Vagina (tissue), 2 donors: ENCODE measurements around the gene BLCAP. TPM values are rescaled to one million over a fixed set of nuclear protein-coding genes. Genes with fewer than 3 reads are reported as not detected.
A peak's percentile ranks its signal among the peaks of the same experiment; 100 is the strongest.
"Not testable (repeated sequence)": the region's sequence is repeated elsewhere in the genome, so short reads cannot be mapped to it uniquely, and the experiment has no call there.

Experiments used
- DNase-seq, 2 donors: peaks; one replicate each; pipeline ENCODE4 v3.0.0-alpha.2; 2017; ENCODE audit errors: extremely low spot score in 2 of 2
- H3K27ac ChIP-seq: fragments of 200-600 bp; sonication (generic); one replicate; pipeline ENCODE4 v1.5.1; 2019
- H3K27me3 ChIP-seq: fragments of 200-600 bp; sonication (generic); one replicate; pipeline ENCODE4 v1.5.1; 2019
- H3K36me3 ChIP-seq, 2 donors: fragments of 200-600 bp; sonication (generic); one replicate each; pipeline ENCODE4 v1.5.1; 2017 to 2019
- H3K4me1 ChIP-seq: fragments of 200-600 bp; sonication (generic); one replicate; pipeline ENCODE4 v1.5.1; 2019
- H3K4me3 ChIP-seq, 2 donors: fragments of 200-600 bp; sonication (generic); 1 replicate in 1 of 2; 2 replicates in 1 of 2; pipeline ENCODE4 v1.5.1; 2016 to 2019
- H3K9me3 ChIP-seq: fragments of 200-600 bp; sonication (generic); one replicate; pipeline ENCODE4 v1.5.1; 2019
- POLR2A ChIP-seq, 2 donors: fragments of 450-650 bp; IDR thresholded peaks; one replicate each; pipeline ENCODE4 v1.6.1; 2017; ENCODE audit warnings: antibody characterized with exemption in 2 of 2, mild to moderate bottlenecking in 2 of 2, moderate library complexity in 2 of 2
- POLR2AphosphoS5 ChIP-seq, 2 donors: sonication (generic); formaldehyde crosslinking; IDR thresholded peaks; one replicate each; pipeline ENCODE4 v1.9.0; 2017; ENCODE audit warnings: antibody characterized with exemption in 2 of 2, mild to moderate bottlenecking in 2 of 2, low read depth in 1 of 2; ENCODE audit not compliant: insufficient read depth in 1 of 2
- intact Hi-C: fragments of 100-400 bp; cut with DNase I; formaldehyde crosslinking; loops from one replicate; pipeline ENCODE4 v1.15.1; 2023
- total RNA-seq: library from RNA; depleted of rRNA; stranded (reverse); fragments of >200 nt; gene quantifications from one replicate; pipeline ENCODE4 v1.2.3, GENCODE V29; 2016
- TF ChIP-seq, protein P1 (sequence below), 3 experiments: fragments of 450-650 bp in 2 of 3; fragments of 200-600 bp in 1 of 3; sonication (generic) in 1 of 3; IDR thresholded peaks; one replicate each; pipeline ENCODE4 v1.5.1; 2017 to 2019; ENCODE audit warnings: antibody characterized with exemption in 3 of 3, mild to moderate bottlenecking in 2 of 3, moderate library complexity in 2 of 3

Gene BLCAP, protein sequence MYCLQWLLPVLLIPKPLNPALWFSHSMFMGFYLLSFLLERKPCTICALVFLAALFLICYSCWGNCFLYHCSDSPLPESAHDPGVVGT
- 81.3 TPM for total RNA-seq

DNA sequence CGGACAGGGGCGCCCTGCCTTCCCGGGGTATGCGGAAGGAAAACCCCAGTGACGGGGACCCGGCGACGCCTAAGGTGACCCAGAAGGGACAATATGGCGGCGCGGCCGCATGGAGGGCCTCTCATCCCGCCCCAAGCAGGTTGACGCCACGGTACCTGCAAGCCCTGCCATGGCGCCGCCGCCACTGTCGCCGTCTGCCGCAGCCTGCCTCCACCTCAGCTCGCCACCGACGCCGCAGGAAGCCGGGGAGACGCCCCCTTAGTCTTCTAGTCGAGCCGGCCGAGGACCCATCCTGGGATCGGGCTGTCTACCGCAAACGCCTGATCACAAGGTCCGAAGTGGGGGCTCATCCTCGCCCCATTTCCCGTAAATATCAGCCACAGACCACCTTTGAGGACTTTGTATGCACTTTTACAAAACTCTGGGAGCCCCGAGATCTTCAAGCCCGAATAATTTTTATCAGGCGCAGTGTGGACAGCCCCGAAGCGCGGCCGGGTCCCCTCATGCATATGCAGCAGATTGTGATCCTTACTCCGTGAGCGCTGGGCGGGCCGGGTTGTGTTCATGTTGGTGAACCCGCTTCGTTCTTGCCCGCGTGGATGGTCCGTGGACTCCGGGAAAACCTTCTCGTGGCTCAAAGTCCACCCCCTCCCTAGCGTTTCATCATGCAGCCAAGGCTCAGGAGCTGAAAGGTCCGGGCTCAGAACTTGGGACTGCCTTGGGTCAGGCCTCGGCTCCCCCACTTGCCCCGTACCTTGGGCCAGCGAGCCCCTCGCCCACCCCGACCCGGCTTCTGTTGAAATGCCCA is at the start of gene BLCAP:
TSS of gene BLCAP (minus strand) at position 239 of the 808 bp plus-strand sequence. CDS start 8,702 bp downstream, outside the sequence.
- intact Hi-C loops: no loop called here
- H3K27me3 ChIP-seq: no peaks in the 10 kb centered on the region
- peak within 1 kb of the TSS; percentile 88 to 96 for H3K4me3 ChIP-seq
- peaks cover 53% of the 10 kb centered on the region for H3K4me1 ChIP-seq
- peak in 1 of 2 donors; percentile 91 for DNase-seq
- H3K27ac ChIP-seq: peak within 1 kb of the TSS; percentile 91
- no peaks in the 10 kb centered on the region for H3K9me3 ChIP-seq
- no peaks in the 10 kb centered on the region for H3K36me3 ChIP-seq
- TF ChIP-seq POLR2AphosphoS5 (IDR thresholded peaks at IDR 0.05; ENCODE audit: insufficient read depth in 1 of 2, low read depth in 1 of 2) (peak; percentile 92), POLR2A (IDR thresholded peaks at IDR 0.05) (peak in 1 of 2 donors; percentile 65)
- TF ChIP-seq, protein P1, sequence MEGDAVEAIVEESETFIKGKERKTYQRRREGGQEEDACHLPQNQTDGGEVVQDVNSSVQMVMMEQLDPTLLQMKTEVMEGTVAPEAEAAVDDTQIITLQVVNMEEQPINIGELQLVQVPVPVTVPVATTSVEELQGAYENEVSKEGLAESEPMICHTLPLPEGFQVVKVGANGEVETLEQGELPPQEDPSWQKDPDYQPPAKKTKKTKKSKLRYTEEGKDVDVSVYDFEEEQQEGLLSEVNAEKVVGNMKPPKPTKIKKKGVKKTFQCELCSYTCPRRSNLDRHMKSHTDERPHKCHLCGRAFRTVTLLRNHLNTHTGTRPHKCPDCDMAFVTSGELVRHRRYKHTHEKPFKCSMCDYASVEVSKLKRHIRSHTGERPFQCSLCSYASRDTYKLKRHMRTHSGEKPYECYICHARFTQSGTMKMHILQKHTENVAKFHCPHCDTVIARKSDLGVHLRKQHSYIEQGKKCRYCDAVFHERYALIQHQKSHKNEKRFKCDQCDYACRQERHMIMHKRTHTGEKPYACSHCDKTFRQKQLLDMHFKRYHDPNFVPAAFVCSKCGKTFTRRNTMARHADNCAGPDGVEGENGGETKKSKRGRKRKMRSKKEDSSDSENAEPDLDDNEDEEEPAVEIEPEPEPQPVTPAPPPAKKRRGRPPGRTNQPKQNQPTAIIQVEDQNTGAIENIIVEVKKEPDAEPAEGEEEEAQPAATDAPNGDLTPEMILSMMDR (IDR thresholded peaks at IDR 0.05): no peak

DNA sequence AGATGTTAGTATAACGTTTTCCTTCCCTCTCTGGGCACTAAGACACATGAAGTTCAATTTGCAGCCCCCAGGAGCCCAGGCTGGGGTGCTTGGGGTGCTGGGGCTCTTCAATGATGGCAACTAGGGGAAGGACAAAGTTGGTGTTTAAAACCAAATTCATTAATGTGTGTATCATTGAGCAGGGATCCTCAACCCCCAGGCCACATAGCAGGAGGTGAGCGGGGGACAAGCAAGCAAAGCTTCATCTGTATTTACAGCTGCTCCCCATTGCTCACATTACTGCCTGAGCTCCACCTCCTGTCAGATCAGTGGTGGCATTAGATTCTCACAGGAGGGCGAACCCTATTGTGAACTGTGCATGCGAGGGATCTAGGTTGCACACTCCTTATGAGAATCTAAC is 49.8 kb upstream of the BLCAP start:
- DNase-seq, H3K9me3 ChIP-seq, H3K27ac ChIP-seq, H3K27me3 ChIP-seq, H3K4me1 ChIP-seq, intact Hi-C loops, H3K4me3 ChIP-seq, H3K36me3 ChIP-seq: not testable (repeated sequence)

DNA sequence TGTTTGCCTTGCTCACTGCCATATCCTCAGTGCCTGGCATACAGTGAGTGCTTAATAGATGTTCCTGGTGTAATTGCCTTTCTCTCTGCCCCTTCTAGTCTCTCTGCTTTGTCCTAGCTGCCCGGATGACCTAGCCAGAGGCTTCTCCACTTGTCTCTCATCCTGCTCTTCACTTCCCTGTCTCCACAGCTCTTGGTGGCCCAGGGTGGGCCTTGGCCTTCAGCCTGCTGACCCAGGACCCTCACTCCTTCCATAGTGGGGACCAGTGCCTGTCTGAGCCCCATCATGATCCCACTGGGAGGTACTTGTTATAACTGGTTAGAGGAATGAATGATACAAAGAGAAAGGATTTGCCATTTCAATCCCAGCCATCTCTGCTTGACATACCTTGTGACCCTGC is 49.2 kb upstream of the BLCAP start:
- no peaks in the 10 kb centered on the region for H3K9me3 ChIP-seq
- no peak overlapping the region for H3K4me3 ChIP-seq
- no peaks in the 10 kb centered on the region for H3K27me3 ChIP-seq
- TF ChIP-seq, protein P1 (IDR thresholded peaks at IDR 0.05): no peak
- no peak for TF ChIP-seq POLR2AphosphoS5 (IDR thresholded peaks at IDR 0.05; ENCODE audit: insufficient read depth in 1 of 2, low read depth in 1 of 2)
- no peak for TF ChIP-seq POLR2A (IDR thresholded peaks at IDR 0.05)
- H3K36me3 ChIP-seq: no peaks in the 10 kb centered on the region
- intact Hi-C loops: no loop called here
- no peaks in the 10 kb centered on the region for H3K4me1 ChIP-seq
- H3K27ac ChIP-seq: no peak overlapping the region
- no peak for DNase-seq

DNA sequence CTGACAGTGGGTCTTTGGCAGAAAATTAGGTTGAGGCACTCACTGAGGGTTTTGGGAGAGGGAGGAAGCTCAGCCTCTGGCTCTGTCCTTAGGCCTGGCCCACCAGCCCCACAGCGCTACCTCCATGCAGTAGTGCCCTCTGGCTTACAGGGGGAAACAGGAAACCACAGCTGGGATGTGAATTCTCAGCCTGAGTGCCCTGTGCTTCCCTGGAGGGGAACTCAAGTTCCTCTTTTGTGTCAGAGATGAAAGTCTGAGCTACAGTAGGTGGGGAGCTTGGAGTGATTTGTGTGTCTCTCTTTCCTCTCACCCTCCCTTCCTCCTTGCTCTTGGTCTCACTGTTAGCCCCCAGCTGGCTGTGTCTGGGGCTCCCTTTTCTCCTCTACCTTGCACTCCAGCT is 48.2 kb upstream of the BLCAP start:
- no peak overlapping the region for H3K4me3 ChIP-seq
- no peaks in the 10 kb centered on the region for H3K27me3 ChIP-seq
- no peak for TF ChIP-seq POLR2AphosphoS5 (IDR thresholded peaks at IDR 0.05; ENCODE audit: insufficient read depth in 1 of 2, low read depth in 1 of 2)
- TF ChIP-seq POLR2A (IDR thresholded peaks at IDR 0.05): no peak
- TF ChIP-seq, protein P1 (IDR thresholded peaks at IDR 0.05): no peak
- intact Hi-C loops: no loop called here
- no peak overlapping the region for H3K27ac ChIP-seq
- DNase-seq: no peak
- H3K36me3 ChIP-seq: no peaks in the 10 kb centered on the region
- H3K9me3 ChIP-seq: no peaks in the 10 kb centered on the region
- H3K4me1 ChIP-seq: no peaks in the 10 kb centered on the region

DNA sequence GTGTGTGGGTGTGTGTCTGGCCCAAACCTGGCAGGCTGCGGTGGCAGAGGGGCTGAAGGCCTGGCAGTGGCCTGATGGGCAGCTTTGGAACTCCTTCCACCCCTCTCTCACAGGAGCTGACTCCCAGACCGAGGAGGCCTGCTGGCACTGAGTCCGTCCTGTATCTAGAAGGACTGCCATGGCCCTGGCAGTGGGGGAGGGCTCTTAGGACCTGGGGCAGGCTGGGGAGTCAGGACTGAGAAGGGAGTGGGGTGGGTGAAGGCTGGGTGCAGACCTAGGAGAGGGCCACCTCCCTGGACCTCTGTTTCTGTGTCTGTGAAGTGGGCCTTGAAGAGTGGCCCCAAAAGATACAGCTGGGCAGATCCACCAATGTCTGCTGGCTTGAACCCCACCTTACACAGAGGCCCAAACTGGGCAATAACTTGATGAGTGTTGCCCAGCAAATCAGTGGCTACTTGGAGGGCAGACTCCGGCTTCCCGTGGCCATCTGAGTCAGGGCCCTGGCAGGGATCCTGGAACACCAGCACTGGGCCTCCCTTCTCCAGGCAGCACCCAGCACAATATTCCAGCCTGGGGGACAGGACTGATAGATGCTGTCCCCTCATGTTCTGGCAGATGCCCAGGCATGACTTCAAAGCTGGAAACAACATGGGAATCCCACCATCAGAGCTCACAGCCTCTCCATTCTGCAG is 46.7 kb upstream of the BLCAP start:
- H3K27ac ChIP-seq: no peak overlapping the region
- no peaks in the 10 kb centered on the region for H3K36me3 ChIP-seq
- DNase-seq: no peak
- H3K9me3 ChIP-seq: no peaks in the 10 kb centered on the region
- no peak overlapping the region for H3K4me3 ChIP-seq
- H3K4me1 ChIP-seq: no peaks in the 10 kb centered on the region
- intact Hi-C loops: no loop called here
- no peaks in the 10 kb centered on the region for H3K27me3 ChIP-seq
- no peak for TF ChIP-seq POLR2AphosphoS5 (IDR thresholded peaks at IDR 0.05; ENCODE audit: insufficient read depth in 1 of 2, low read depth in 1 of 2)
- TF ChIP-seq, protein P1 (IDR thresholded peaks at IDR 0.05): no peak
- no peak for TF ChIP-seq POLR2A (IDR thresholded peaks at IDR 0.05)
